IMR-90 (cell line): ENCODE measurements around the gene OSTF1. TPM values are rescaled to one million over a fixed set of nuclear protein-coding genes. Genes with fewer than 3 reads are reported as not detected.

ENCODE experiments used
- ATAC-seq: fragments of 200-7000 bp; cut with Tn5 transposase; 2 replicates; pipeline ENCODE4 v1.9.1; 2020; ENCODE audit warnings: low read depth, mild to moderate bottlenecking, moderate library complexity
- BruUV-seq: library from RNA; stranded (reverse); fragments of 400-500 nt; replicated peaks from 2 replicates; lab custom pipeline; 2021; lab: Mats Ljungman, UMichigan
- CTCF ChIA-PET: fragments of 300-600 bp; formaldehyde crosslinking; extraction: SDS; loops from one replicate; lab custom pipeline; 2021; ENCODE audit warnings: antibody characterized with exemption; lab: Yijun Ruan, JAX
- POLR2A ChIA-PET: fragments of 300-600 bp; sonication (Branson Sonifier 250); formaldehyde crosslinking; loops from one replicate; lab custom pipeline; 2022; ENCODE audit warnings: antibody characterized with exemption; ENCODE audit not compliant: unreplicated experiment; lab: Charles Lee
- DNase-seq: peaks from one replicate; pipeline ENCODE4 v3.0.0; 2013
- H2AFZ ChIP-seq: replicated peaks from 2 replicates; pipeline ENCODE3; 2013; ENCODE audit warnings: low read length, mild to moderate bottlenecking; ENCODE audit not compliant: poor library complexity
- H2AK5ac ChIP-seq: 2 replicates; pipeline ENCODE4 v1.6.1; 2013; ENCODE audit warnings: low read depth, low read length, inconsistent platforms
- H2AK9ac ChIP-seq: replicated peaks from 2 replicates; pipeline ENCODE3; 2013; ENCODE audit warnings: mild to moderate bottlenecking, low read depth, low read length, moderate library complexity; ENCODE audit not compliant: poor library complexity
- H2BK120ac ChIP-seq: 2 replicates; pipeline ENCODE4 v1.6.1; 2013; ENCODE audit warnings: low read depth, low read length, inconsistent platforms
- H2BK15ac ChIP-seq: 3 replicates; pipeline ENCODE4 v1.6.1; 2013; ENCODE audit warnings: low read depth, low read length, inconsistent platforms
- H2BK20ac ChIP-seq: 2 replicates; pipeline ENCODE4 v1.6.1; 2013; ENCODE audit warnings: low read depth, mild to moderate bottlenecking, inconsistent platforms, low read length, moderate library complexity
- H2BK5ac ChIP-seq: 2 replicates; pipeline ENCODE4 v1.6.1; 2013; ENCODE audit warnings: mild to moderate bottlenecking, low read depth, low read length, inconsistent platforms; ENCODE audit not compliant: poor library complexity, severe bottlenecking
- H3K14ac ChIP-seq: replicated peaks from 2 replicates; pipeline ENCODE4 v1.6.1; 2013; ENCODE audit warnings: low read depth, low read length, inconsistent platforms
- H3K18ac ChIP-seq: 2 replicates; pipeline ENCODE4 v1.6.1; 2013; ENCODE audit warnings: low read depth, low read length, control low read depth
- H3K23ac ChIP-seq: 2 replicates; pipeline ENCODE4 v1.6.1; 2013; ENCODE audit warnings: low read depth, low read length, inconsistent platforms
- H3K27ac ChIP-seq: 2 replicates; pipeline ENCODE4 v1.5.1; 2013; ENCODE audit warnings: mild to moderate bottlenecking, control low read depth, low read length; ENCODE audit not compliant: insufficient read depth
- H3K27me3 ChIP-seq: 2 replicates; pipeline ENCODE4 v1.6.1; 2013; ENCODE audit warnings: low read length; ENCODE audit not compliant: control insufficient read depth, insufficient read depth
- H3K36me3 ChIP-seq: 2 replicates; pipeline ENCODE4 v1.6.1; 2013; ENCODE audit warnings: low read length, mixed read lengths; ENCODE audit not compliant: control insufficient read depth, insufficient read depth
- H3K4ac ChIP-seq: 2 replicates; pipeline ENCODE4 v1.6.1; 2013; ENCODE audit warnings: low read depth, low read length, inconsistent platforms
- H3K4me1 ChIP-seq: 2 replicates; pipeline ENCODE4 v1.6.1; 2013; ENCODE audit warnings: low read length, mixed read lengths; ENCODE audit not compliant: control insufficient read depth, insufficient read depth
- H3K4me2 ChIP-seq: 2 replicates; pipeline ENCODE4 v1.6.1; 2013; ENCODE audit warnings: low read depth, mild to moderate bottlenecking, control low read depth, low read length, moderate library complexity
- H3K4me3 ChIP-seq: 2 replicates; pipeline ENCODE4 v1.5.1; 2013; ENCODE audit warnings: low read depth, mild to moderate bottlenecking, control low read depth, low read length, moderate library complexity; ENCODE audit not compliant: insufficient read depth
- H3K56ac ChIP-seq: 2 replicates; pipeline ENCODE4 v1.6.1; 2013; ENCODE audit warnings: low read length, inconsistent platforms; ENCODE audit not compliant: insufficient read depth; ENCODE audit errors: extremely low read depth
- H3K79me1 ChIP-seq, 2 experiments: 2 replicates each; pipeline ENCODE4 v1.6.1; 2013; ENCODE audit warnings: low read length in 2 of 2, inconsistent platforms in 1 of 2, low read depth in 1 of 2
- H3K9ac ChIP-seq: 2 replicates; pipeline ENCODE4 v1.6.1; 2013; ENCODE audit warnings: low read depth, low read length, control low read depth
- H3K9me1 ChIP-seq: 2 replicates; pipeline ENCODE4 v1.6.1; 2013; ENCODE audit warnings: low read length, inconsistent platforms; ENCODE audit not compliant: insufficient read depth
- H3K9me3 ChIP-seq: 2 replicates; pipeline ENCODE4 v1.6.1; 2013; ENCODE audit warnings: low read length; ENCODE audit not compliant: control insufficient read depth, insufficient read depth
- H4K20me1 ChIP-seq: 2 replicates; pipeline ENCODE4 v1.6.1; 2013; ENCODE audit warnings: low read length, inconsistent platforms; ENCODE audit not compliant: insufficient read depth
- H4K5ac ChIP-seq: 2 replicates; pipeline ENCODE4 v1.6.1; 2013; ENCODE audit warnings: mild to moderate bottlenecking, low read depth, low read length, control low read depth
- H4K8ac ChIP-seq, 2 experiments: 2 replicates each; pipeline ENCODE4 v1.6.1; 2013; ENCODE audit warnings: low read depth in 2 of 2, low read length in 2 of 2, control low read depth in 1 of 2, inconsistent platforms in 1 of 2
- H4K91ac ChIP-seq: 2 replicates; pipeline ENCODE4 v1.6.1; 2013; ENCODE audit warnings: low read depth, low read length, inconsistent platforms; ENCODE audit not compliant: insufficient read depth
- BHLHE40 ChIP-seq: fragments of 150-350 bp; IDR thresholded peaks from 2 replicates; pipeline ENCODE4 v1.6.1; 2016; ENCODE audit warnings: mild to moderate bottlenecking, low read depth, low read length
- CEBPB ChIP-seq: IDR thresholded peaks from 2 replicates; pipeline ENCODE4 v1.6.1; 2012; ENCODE audit warnings: low read depth, low read length, improper control_type of control experiment
- CHD1 ChIP-seq: IDR thresholded peaks from 2 replicates; pipeline ENCODE4 v1.6.1; 2012; ENCODE audit warnings: low read depth, low read length, improper control_type of control experiment
- MAZ ChIP-seq: IDR thresholded peaks from 2 replicates; pipeline ENCODE4 v1.6.1; 2012; ENCODE audit warnings: low read depth, mild to moderate bottlenecking, low read length, improper control_type of control experiment, moderate library complexity, borderline replicate concordance
- POLR2A ChIP-seq: IDR thresholded peaks from 2 replicates; pipeline ENCODE4 v1.6.1; 2012; ENCODE audit warnings: mild to moderate bottlenecking, low read depth, low read length
- RCOR1 ChIP-seq: IDR thresholded peaks from 2 replicates; pipeline ENCODE4 v1.6.1; 2012; ENCODE audit warnings: mild to moderate bottlenecking, low read length, improper control_type of control experiment; ENCODE audit not compliant: insufficient replicate concordance
- RFX5 ChIP-seq: IDR thresholded peaks from 2 replicates; pipeline ENCODE4 v1.8.0; 2012; ENCODE audit warnings: low read depth, mild to moderate bottlenecking, low read length, moderate library complexity
- WGBS, 2 experiments: methylation state at CpG; one replicate each; pipeline versions ENCODE4 v1.1.5 to v1.1.7; 2013; ENCODE audit warnings: missing lambda C conversion rate in 2 of 2; ENCODE audit not compliant: insufficient read length in 1 of 2; ENCODE audit errors: extremely low coverage in 2 of 2; 5-methylcytosine and 5-hydroxymethylcytosine counted together
- dilution Hi-C: fragments of 300-500 bp; cut with HindIII; formaldehyde crosslinking; loops from one replicate; pipeline ENCODE4 v1.14.3; 2018; ENCODE audit warnings: low sequenced_read_pairs; ENCODE audit not compliant: unreplicated experiment
- in situ Hi-C: fragments of 300-500 bp; cut with MboI; formaldehyde crosslinking; loops from 3 replicates; pipeline ENCODE4 v1.14.3; 2019; ENCODE audit warnings: low sequenced_read_pairs, inconsistent platforms, mixed read lengths
- intact Hi-C: fragments of 100-400 bp; cut with micrococcal nuclease; formaldehyde crosslinking; loops from 2 replicates; pipeline ENCODE4 v1.10.0; 2022
- polyA plus RNA-seq, 3 experiments: library from polyadenylated mRNA; depleted of rRNA; stranded (reverse); fragments of >200 nt; gene quantifications; 2 replicates each; pipeline ENCODE4 v1.2.3, GENCODE V29; 2012; ENCODE audit warnings: low replicate concordance in 1 of 3
- total RNA-seq: library from RNA; depleted of rRNA; stranded (reverse); fragments of >200 nt; gene quantifications from 2 replicates; pipeline ENCODE4 v1.2.3, GENCODE V29; 2012

The OSTF1 gene
- total and polyA plus RNA-seq, 2 of the 4 experiments (the other 2 are of a cell fraction): 17.1 to 41.6 TPM

DNA sequence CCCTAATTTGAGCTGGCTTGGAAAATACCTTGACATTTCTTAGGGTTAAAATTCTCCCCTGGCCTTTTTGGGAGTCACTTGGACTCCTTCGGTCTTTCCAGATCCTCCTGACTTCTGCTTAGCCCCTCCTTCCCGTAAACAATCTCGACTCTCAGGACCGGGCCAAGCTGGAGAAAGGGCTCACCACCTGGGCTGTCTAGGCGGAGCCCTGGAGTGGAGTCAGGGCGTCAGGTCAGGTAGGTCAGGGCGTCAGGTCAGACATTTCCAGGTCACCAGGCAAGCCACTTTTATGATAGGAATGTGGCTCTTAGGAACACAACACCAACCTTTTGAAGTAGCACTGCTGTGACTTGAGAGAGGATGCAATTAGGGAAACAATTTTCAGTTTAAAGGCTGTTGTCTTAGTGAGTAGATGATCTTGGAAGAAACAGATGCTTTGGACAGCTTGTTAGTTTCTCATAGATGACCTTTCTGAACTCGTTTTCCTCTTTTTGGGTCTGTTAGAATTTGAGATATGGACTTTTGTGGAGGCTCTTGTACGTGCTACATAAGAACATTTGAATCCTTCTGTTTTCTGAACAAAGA, 12.8 kb downstream of the OSTF1 start:
- Histone ChIP-seq H3K23ac (no peak overlapping the region), H3K4me2 (no peak overlapping the region), H3K9me1 (peaks cover 4% of the 10 kb centered on the region; the same call in 1 of the 2 replicates), H4K20me1 (no peaks in the 10 kb centered on the region), H3K56ac (no peak overlapping the region), H3K9me3 (no peaks in the 10 kb centered on the region), H3K14ac (no peak overlapping the region), H3K27me3 (no peaks in the 10 kb centered on the region), H4K5ac (0 out of 2 replicates have a peak overlapping the region, but pooled peaks have one; percentile 68), H3K18ac (no peak overlapping the region), H2AK9ac (no peak overlapping the region), H3K36me3 (no peaks in the 10 kb centered on the region), H2BK15ac (no peak overlapping the region), H4K91ac (no peak overlapping the region), H3K4ac (no peak overlapping the region), H3K4me1 (peaks cover 10% of the 10 kb centered on the region), H3K79me1 (peaks cover 23 to 48% of the 10 kb centered on the region in 2 experiments), H2BK5ac (no peak overlapping the region), H3K27ac (no peak overlapping the region), H4K8ac (0 out of 4 replicates have a peak overlapping the region, but pooled peaks of 1 of the 2 experiments have one; percentile 3), H2BK120ac (no peak overlapping the region), H2AFZ (peak overlapping the region; percentile 49), H2BK20ac (no peak overlapping the region), H3K4me3 (no peak overlapping the region), H3K9ac (no peak overlapping the region), H2AK5ac (no peak overlapping the region)
- dilution Hi-C loops (no loop called here), in situ Hi-C loops (no loop called here), intact Hi-C loops (no loop called here)
- no peak for DNase-seq
- CTCF ChIA-PET: no interaction called here
- TF ChIP-seq RCOR1 (no peak), BHLHE40 (no peak), RFX5 (no peak), CEBPB (no peak), POLR2A (no peak), CHD1 (no peak), MAZ (no peak)
- WGBS, 2 experiments: no CpG with 5 or more reads among the region's 9 CpGs
- BruUV-seq: no TSS peak
- no peak for ATAC-seq
- POLR2A ChIA-PET: interaction anchor here (0.6 kb wide), 1 partner anchor 10 kb away, joined by 4 read pairs; no protein-coding TSS in a partner anchor
